GM19372 (cell line): ENCODE measurements around the gene DCC.

Source experiments
- ATAC-seq: cut with Tn5 transposase; IDR thresholded peaks from one replicate; pipeline ENCODE4 v1.9.1; 2021; ENCODE audit warnings: mild to moderate bottlenecking, low read depth, moderate library complexity; ENCODE audit not compliant: unreplicated experiment

DCC gene

DNA sequence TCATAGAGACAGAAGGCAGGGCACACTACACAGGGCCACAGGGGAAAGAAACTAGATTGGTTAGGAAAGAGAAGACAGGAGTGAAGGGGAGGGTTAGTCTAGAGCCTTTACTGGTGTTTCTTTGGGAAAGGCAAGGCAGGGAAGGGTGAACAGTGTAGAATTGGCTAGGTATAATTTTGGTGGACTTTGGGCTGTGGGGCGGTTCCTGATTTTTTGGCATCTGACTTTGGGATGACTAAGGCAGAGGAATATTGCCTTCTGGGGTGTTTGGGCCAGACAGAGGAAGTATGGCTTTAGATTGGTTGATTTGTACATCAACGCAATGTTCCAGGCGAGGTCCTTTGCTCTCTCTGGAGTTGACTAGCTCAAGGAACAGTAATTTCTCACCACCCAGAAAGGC is 534.8 kb downstream of the DCC start:
- no peak for ATAC-seq

DNA sequence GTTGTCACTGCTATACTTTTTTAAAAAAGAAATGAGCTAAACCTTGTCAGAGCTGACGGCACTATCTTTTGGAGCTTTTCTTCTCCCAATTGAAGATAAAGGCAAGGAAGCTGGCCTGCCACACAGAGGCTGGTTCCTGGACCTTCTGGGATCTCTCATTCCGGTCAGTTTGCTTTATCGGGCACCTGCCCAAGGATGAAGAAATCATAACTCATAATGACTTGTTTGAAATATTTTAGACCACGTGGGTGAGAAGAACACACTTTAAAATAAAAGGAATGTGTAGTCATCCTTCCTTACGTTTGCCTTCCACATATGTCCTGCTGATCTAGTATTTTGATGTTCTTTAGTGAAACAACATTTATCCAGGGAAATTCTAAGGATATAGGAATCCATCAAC is 535.7 kb downstream of the DCC start:
- no peak for ATAC-seq

DNA sequence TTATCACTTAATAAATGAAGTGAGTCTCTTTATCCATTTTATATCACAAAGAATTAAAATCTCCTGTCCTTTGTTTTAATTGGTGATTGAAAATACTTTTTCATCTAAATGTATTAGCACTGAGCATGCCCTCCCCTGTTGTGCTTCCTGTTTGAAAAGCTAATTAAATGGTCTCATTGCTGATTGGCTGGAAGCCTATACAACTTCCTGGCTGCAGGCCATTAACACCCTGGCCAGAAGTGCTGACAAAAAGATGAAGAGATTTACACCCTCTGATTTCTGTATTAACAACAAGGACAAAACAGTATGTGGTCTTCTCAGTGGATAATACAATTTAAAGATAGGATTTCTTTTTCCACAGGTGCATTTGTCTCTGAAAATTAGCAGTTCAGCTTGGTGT is 548.0 kb downstream of the DCC start:
- no peak for ATAC-seq

DNA sequence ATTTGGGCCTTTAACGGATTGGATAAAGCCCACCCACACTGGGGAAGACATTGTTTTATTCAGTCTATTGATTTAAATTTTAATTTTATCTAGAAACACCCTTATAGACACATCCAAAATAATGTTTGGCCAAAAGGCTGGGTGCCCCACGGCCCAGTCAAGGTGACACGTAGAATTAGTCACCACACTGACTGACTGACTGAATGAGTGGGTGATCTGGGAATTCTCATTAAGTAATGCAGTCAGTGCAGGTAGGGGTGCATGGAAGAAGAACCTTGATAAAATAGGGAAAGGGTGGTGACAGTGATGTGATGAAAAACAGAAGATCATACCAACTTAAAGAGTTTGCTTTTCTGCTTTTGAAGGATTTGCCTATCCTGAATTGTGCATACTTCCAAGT is 554.8 kb downstream of the DCC start:
- no peak for ATAC-seq

DNA sequence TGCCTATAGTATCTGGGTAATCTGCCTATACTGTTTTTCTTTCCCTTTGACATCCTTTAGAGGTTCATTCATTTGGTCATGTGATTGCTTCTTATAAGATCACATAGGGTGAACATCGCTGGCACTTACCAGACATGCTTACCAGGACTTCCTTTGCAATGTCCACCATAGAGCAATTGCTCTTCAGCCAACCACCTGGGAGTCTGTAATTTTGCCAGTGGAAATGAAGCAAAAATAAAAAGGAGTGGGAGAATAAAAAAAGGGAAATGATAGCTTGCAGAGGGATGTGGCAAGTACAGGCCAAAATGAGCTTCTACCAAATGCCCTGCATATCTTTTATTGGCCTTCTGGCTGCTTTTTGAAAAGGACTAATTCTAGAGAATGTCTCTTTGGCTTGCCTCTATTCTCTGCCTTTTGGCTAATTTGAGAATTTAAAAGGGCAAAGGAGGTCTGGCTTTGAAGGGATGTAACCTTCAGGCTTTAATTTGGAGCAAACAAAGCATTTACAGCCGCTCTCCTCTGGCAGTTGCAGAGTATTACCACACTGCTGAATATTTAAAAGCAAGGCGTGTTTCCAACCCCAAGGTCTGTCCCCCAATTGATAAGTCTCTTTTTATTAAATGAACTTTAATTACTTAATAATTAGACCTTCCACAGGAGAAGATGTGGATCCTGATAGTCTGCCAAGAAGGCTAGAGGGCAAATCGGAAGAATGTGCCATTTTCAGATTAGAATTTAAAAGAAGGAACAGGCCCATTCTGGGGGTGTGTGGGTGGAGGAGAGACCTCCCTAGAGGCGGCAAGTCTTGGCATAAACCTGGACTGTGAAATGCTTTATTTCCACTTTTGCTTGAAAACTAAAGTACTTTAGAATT is 557.9 kb downstream of the DCC start:
- ATAC-seq: no peak

DNA sequence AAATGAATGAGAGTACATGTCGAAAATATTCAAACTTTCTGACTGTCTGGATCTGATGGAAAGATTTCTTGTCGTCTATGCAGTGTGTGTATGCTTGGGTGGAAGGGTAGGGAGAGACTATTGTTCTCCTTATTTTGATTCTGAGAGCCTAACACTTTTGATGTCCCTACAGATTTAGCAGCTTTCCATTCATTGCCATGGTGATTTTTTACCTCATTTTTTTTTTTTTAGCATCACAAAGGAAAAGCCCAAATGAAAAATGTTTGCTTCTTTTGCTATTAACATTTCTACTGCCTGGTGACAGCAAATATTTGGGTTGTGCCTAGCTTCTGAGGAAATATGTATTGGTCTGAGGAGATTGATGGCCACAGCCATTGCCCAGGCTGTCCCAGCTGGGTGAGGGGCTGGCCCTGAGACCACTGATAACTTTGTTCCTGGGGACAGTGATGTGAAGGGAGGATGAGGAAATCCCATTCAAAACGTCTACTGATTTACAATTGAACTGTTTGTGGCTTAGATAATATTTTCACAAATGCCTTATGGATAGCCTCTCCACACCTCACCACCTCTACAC is 558.6 kb downstream of the DCC start:
- ATAC-seq: no peak

DNA sequence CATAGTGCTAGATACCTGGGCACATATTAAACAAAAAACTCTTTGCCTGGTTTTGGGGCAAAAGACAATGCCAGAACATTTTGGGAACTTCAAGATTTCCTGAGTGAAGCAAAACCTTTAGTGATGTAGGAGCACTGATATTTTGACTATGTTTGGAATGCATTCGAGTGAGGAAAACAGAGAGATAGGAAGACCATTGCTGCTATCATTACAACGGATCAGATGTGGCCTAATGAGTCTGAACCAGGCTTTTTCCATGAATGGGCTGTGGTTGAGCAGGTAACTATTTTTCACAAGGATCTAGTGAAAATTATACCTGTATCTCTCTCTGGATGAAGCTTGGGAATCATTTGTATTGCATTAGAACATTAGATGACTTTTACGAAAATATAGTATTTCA is 562.2 kb downstream of the DCC start:
- ATAC-seq: no peak

DNA sequence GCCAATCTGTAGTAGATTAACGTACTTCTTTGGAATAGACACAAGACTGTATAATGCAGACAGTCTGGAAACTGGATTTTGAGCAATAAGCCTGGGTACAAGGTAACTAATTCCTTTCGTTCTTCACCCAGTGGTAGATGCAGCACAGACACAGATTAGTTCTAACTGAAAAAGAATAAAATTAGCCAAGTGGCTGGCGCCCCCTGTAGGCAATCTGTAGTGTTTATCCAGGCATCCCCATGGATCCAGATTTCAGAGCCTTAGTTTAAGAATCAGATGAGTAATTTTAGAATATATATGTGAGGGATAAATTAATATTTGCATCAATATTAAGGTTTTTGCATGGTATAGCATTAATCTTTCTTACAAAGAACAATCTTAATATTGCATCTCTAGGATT is 563.9 kb downstream of the DCC start:
- ATAC-seq: no peak

DNA sequence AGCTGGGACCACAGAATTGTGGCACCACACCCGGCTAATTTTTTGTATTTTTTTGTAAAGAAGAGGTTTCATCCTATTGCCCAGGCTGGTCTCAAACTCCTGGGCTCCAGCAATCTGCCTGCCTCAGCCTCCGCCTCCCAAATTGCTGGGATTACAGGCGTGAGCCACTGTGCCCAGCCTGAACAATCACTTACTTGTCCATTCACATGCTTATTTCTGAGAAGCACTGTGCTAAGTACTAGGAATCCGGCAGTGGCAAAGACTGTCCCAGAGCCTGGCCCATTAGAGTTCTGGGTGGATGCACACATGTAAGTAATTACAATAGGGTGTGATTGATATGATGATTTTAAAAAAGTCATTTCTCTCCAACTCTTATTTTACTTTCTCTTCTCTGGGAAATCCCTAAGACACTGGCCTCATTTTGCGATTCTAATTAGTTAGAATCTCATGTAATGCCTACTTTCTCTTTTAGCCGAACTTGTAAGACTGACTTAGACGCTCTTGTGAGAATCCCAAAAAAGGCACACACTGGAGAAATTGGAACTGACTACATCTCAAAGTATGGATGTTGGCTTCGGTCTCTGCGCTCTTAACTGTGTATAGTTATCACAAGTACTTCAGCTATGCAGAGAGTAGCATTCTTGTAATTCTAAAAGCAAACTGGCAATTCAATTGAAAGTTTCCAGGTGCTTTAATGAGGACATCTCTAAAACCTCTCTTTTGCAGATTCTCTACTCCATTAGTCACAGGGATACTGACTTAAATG is 567.7 kb downstream of the DCC start:
- no peak for ATAC-seq

DNA sequence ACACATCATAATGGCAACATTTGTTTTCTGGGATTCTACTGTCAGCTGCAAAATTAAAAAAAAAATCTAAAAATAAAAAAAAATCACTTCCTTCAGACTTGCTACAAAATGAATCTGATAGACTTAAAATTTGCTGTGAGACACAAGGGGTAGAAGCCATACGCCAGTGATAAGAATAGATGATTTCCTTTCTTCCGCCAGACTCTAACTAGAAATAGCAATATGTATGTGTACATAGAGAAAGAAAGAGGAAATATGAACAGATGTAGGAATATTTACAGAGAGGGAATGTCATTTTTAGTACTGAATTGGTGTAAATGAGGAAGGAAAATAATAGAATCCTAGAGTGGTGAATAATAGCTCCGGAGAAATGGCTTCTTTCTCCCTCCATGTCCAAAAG is 574.2 kb downstream of the DCC start:
- ATAC-seq: no peak

DNA sequence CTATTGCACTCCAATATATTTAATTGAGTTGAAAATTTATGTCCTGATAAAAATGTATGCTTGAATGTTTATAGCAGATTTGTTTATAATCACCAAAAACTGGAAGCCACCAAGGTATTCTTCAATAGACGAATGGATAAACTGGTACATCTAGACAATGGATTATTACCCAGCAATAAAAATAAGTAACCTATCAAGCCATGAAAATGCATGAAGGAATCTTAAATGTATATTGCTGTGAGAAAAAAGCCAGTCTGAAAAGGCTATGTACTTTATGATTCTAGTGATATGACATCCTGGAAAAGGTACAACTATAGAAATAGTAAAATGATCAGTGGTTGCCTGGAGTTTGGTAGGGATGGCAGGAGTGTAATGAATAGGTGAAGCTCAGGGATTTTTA is 580.7 kb downstream of the DCC start:
- ATAC-seq: no peak

DNA sequence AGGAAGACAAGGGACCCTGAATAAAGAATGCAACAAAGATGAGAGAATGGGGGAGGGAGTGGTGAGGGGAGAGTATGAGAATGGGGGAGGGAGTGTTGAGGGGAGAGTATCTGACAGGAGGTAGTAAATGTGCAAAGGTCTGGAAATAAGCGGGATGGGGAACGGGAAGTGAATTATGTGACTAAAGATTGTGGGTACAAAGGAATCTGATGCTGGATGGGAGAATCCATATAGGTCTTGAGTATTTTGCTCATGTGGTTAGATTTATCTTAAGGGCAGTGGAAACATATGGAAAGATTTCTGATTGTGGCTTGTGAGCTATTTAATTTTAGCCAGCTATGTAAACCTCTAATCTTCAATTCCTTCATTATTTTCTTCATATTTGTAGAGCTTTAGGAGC is 593.4 kb downstream of the DCC start:
- ATAC-seq: no peak

DNA sequence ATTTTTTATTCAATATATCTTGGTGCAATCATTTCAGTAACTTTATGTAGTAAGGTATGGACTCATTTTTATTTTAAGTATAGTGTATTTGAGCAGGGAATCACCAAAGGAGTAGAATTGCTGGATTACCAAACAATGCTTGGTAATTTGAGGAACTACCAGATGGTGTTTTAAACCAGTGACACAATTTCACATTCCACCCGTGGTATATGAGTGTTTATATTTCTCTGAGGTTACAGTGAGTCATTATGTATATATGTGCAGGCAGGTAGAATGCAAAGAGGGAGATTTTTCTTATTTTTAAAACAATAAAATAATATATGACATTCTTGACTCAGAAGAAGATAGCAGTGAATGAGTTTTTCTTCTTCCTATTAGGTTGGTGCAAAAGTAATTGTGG is 596.9 kb downstream of the DCC start:
- no peak for ATAC-seq

DNA sequence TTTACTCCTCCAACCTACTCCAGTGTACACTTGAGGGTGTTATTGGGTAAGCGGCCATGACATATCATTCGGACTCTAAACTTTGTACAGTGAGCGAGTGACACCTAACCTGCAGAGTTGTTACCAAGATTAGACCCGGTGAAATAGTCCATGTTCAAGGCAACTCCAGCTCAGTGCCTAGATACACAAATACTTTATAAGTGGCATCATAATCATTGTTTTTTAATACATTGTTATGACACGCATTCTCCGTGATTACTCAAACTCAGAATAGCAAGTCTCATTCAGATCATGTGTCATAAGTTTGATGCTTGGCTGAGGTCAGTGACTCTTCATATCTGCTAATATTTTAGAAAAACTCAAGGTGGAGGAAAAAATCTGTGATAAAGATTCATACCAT is 597.8 kb downstream of the DCC start:
- ATAC-seq: no peak

DNA sequence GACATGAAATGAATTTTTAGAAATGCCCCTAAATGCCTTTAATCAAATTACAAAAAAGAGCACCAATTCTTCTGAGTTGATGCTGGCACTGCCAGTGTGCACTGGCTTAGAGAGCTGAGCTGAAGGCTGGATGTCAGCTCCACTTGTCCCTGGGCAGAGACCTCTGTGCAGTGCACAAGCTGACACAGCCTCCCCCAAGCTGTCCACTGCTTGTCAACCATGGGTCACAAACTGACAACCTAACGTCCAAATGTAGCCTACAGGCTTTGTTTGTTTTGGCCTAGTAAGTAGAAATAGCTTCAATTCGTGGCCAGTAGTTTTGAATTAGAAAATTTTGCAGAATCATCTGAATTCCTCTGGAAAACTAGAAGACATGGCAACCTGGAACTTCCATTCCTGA is 605.6 kb downstream of the DCC start:
- no peak for ATAC-seq

DNA sequence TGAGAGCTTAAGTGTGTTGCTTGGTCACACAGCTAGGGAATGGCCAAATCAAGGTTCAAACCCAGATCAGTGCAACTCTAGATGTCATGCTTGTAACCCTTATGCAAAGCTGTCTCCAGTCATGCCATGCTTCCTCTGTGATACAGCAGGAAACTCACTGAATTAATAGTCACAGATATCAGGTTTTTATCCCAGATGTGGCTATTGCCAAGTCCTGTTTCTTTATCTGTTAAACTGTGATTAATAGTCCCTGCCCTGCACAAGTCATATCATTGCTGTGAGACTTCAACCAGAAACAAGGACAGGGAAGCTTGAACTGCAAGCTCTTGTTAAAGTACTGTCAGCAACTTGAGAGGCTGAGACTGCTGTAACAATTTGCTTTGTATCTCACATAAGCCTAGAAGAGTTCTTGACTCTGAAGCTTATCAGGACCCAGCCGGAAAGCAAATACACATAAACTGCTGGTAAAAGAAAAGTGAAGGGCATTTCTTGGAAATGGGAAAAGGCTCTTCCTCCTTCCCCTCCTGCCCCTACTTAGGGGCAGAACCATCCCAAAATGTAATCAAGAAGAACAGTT is 609.0 kb downstream of the DCC start:
- no peak for ATAC-seq

DNA sequence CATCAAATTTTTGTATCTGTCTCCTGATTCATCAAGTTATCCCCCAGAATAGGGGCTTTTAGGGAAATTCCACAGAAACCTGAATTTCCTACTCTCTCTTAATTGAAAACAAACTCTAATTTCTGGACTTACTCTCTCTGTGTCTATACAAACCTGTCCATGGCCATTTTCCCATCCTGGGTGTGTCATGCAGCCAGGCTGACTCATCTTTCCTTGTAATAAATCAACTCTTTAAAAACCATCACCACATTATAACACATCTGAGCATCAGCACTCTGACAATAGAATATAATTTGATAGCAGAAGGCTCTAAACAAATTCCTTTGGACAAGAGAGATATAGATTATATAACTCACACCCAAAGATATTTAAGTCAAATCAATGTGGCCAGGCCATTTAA is 610.2 kb downstream of the DCC start:
- ATAC-seq: no peak

DNA sequence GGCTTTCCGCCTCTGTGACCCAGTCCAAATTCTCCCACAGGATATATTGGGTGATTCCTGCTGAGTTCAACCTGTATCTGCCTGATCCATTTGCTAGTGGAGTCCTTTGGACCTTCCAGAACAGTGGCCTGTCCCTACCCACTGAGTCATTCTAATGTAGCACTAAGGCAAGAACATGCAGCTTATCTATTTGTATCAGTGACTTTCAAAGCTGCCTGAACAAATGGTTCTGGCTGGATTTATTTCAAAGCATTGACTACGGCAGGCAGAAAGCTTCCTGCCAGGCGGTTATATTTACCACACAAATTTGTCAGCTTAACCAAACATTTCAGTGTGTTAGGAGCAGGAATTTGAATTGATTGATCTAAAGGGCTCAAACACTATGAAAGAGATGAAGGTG is 613.4 kb downstream of the DCC start:
- no peak for ATAC-seq

DNA sequence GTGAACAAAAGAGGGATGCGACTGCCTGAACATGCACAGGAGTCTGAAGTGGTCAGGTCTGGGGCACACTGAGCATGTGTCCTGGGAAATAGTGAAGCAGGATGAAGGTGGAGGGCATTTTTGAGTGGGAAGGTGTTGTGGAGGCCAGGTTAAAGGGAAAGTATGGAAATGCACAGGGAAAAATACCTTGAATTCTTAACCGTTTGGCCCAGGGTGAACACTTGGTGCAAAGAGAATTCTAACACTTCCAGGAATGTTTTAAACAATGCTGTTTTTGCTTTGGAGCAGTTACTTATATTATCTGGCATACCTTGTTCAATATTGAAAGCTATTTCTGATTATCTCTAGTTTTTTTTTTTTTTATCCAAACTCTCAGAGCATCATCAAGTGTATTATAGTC is 623.5 kb downstream of the DCC start:
- no peak for ATAC-seq

DNA sequence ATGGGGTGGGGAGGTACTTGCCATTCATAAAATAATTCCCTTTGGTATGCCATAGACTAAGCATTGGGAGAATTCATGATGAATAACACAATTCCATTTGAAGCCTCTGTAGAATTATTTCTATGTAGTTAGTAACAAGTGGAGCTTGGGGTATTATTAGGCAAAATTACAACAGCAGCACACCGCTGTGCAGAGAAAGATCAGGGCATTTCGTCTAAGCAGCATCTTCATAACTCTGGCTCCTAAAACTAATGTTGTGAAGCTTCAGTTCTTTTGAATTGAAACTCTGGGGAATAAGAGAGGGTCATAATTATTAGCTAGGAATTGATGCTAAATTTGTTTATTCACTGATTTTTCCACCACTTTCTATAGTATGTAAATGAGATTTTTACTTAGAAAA is 630.7 kb downstream of the DCC start:
- ATAC-seq: no peak

DNA sequence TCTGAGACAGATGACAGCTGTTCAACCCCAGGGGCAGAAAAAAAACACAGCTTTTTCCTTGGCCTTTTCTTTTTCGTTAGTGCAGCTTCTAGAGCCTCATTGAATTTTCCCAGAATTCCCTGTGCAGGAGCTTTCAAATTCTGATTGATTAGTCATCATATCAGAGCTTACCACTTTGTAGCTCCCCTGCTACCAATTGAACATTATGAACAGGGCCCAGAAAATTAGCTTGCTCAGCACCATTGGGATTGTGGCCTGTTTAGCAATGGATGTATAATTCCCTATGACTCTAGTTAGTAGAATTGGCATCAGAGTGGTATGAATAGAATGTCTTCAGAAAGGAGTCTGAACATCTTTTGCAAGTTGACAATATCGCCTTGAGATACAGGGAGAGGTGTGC is 631.1 kb downstream of the DCC start:
- ATAC-seq: no peak
